Choroid plexus epithelial cell (primary cell): ENCODE measurements around the gene USH1G.

Source experiments
- DNase-seq: peaks from one replicate; pipeline ENCODE4 v3.0.0-alpha.2; 2010; ENCODE audit warnings: low read depth
- H3K4me3 ChIP-seq: 2 replicates; pipeline ENCODE4 v1.5.1; 2011; ENCODE audit warnings: low read depth, mild to moderate bottlenecking, control low read depth, low read length, moderate library complexity
- TF ChIP-seq, protein P1 (sequence below): conservative IDR thresholded peaks from 2 replicates; pipeline ENCODE4 v1.5.1; 2011; ENCODE audit warnings: low read depth, mild to moderate bottlenecking, control low read depth, inconsistent platforms, low read length, moderate library complexity

The USH1G gene

DNA sequence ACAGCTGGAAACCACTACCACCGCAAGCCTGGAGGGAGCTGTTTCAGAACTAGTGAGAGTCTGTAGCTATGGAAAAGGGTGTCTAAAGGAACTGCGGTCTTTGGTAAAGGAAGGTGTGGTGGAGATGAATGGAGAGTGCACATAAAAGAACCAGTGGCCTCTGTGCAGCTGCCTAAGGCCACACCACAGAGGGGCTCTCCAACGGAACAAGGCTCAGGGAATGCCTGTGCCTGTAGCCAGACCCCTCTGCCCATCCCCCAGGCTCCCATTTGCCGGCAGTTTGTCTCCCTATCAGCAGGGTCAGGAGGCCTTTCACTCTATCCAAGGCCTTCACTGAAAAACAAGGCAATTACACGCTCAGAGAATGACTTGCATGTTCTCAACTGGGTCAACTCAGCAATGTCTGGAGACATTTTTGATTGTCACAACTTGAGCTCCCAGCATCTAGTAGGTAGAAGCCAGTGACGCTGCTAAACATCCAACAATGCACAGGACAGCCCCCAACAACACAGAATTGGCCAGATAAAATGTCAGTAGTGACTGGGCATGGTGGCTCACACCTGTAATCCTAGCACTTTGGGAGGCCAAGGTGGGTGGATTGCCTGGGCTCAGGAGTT, 47.0 kb downstream of the USH1G start:
- no peak for DNase-seq
- no peak overlapping the region for H3K4me3 ChIP-seq
- TF ChIP-seq, protein P1, sequence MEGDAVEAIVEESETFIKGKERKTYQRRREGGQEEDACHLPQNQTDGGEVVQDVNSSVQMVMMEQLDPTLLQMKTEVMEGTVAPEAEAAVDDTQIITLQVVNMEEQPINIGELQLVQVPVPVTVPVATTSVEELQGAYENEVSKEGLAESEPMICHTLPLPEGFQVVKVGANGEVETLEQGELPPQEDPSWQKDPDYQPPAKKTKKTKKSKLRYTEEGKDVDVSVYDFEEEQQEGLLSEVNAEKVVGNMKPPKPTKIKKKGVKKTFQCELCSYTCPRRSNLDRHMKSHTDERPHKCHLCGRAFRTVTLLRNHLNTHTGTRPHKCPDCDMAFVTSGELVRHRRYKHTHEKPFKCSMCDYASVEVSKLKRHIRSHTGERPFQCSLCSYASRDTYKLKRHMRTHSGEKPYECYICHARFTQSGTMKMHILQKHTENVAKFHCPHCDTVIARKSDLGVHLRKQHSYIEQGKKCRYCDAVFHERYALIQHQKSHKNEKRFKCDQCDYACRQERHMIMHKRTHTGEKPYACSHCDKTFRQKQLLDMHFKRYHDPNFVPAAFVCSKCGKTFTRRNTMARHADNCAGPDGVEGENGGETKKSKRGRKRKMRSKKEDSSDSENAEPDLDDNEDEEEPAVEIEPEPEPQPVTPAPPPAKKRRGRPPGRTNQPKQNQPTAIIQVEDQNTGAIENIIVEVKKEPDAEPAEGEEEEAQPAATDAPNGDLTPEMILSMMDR = no peak

DNA sequence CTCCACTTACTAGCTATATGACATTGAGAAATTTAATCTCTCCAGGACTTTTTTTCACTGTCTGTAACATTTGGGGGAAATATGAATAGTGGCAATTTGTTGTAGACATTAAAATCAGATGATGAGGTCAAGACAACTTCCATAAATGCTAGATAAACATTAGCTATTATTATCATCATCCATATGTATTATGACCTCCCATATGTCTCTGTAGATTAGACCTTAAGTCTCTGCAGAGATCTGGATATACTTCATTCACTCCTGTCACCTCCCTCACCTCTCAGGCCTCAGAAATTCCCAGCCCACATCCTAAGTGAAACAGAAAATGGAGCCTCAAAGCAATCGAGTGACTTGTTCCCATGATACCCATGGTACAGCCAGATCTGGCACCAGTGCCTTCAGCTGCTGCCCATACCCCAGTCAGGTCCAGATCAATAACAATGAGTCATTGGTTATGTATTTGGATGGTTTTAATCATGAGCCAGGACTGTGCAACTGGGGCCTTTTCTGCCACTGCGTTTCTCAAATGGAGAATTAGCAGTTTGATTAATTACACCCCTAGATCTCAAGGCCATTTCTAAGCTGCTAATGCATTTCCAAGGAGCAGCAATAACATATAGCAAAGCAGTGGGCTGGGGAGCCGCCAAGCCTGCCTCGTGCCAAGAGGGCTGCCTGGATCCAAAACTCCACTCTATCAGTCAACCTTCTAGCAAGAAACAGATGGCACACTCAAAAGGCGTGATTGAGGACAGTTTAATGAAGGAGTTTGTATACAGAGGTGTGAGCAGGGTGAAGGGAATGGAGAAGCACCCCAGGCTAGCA, 47.7 kb downstream of the USH1G start:
- no peak for DNase-seq
- TF ChIP-seq, protein P1 = no peak
- no peak overlapping the region for H3K4me3 ChIP-seq

DNA sequence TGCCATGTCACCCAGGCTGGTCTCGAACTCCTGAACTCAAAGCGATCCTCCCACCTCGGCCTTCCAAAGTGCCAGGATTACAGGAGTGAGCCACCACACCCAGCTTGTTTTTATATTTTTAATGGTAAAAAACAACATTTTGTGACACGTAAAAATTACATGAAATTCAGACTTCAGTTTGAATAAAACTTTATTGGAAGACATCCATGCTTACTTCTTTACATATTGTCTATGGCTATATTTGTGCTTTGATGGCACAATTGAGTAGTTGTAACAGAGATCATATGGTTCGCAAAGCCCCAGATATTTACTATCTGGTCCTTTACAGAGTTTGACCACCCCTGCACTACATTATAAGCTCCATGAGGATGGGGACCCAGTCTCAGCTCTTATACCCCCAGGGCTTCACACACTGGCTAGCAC, 48.4 kb downstream of the USH1G start:
- DNase-seq = no peak
- TF ChIP-seq, protein P1 = no peak
- no peak overlapping the region for H3K4me3 ChIP-seq

DNA sequence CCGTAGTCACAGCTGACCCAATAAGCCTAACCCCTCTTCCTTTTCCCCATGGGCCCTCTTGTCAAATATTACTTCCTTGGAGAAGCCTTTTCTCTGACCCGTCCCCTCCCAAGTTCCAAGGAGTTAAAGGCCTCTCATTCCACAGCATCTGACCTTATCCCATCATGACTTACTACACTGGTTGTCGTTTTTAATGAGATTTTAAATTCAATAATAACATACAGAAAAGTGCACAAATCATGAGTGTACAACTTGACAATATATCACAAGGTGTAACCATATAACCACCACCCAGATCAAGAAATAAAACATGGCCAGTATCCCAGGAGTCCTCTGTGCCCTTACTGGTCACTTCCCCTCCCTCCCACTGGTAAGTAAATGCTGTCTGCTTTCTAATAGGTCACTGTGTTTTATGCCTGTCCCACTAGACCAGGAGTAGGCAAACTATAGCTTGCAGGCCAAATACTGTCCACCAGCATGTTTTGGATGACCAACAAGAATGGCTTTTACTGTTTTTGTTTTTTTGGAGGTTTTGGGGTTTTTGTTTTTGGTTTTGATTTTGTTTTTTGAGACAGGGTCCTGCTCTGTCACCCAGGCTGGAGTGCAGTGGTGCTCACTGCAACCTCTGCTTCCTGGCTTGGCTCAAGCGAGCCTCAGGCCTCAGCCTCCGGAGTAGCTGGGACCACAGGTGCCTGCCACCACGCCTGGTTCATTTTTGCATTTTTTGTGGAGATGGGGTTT, 49.0 kb downstream of the USH1G start:
- TF ChIP-seq, protein P1 = no peak
- peak overlapping the region; percentile 80 for H3K4me3 ChIP-seq
- DNase-seq = no peak

DNA sequence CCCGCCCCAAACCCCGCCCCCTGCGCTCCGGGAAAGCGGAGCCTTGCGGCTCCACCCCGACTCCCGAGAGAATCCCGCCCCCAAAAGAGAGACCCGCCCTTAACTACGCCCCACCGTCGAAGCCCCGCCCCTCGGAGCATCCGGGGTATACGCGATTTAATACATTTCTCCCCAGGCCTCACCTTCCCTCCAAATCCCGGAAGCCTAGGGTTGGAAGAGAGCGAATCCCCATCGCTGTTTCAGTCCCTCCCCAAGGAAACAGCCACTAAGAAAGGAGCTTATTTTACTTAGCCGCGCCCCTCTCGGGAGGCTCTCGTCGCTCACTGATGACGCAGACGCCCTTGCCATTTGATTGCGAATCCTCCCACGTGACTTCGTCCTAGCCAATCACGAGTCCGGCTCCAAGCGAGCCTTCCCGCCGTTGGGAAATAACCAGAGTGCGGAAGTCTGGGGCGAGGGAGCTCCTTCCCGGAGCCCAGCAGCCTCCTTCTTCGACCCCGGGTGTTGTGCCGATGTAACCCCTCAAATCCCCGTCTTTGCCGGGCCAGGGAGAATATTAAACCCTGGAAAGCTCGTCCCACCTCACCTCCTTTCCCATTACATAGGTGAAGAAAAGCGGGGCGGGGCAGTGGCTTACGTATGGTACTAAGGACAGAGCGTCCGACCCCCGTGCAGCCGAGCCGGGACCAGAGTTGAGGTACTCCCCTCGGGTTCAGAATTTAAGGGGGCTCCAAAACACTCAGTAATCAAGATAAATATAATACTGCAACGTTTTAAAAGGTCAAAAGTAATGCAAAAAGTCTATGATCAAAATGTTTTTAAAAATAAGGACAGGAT, 49.8 kb downstream of the USH1G start:
- peak; percentile 100 for DNase-seq
- H3K4me3 ChIP-seq = peak overlapping the region; percentile 83
- TF ChIP-seq, protein P1 = no peak

DNA sequence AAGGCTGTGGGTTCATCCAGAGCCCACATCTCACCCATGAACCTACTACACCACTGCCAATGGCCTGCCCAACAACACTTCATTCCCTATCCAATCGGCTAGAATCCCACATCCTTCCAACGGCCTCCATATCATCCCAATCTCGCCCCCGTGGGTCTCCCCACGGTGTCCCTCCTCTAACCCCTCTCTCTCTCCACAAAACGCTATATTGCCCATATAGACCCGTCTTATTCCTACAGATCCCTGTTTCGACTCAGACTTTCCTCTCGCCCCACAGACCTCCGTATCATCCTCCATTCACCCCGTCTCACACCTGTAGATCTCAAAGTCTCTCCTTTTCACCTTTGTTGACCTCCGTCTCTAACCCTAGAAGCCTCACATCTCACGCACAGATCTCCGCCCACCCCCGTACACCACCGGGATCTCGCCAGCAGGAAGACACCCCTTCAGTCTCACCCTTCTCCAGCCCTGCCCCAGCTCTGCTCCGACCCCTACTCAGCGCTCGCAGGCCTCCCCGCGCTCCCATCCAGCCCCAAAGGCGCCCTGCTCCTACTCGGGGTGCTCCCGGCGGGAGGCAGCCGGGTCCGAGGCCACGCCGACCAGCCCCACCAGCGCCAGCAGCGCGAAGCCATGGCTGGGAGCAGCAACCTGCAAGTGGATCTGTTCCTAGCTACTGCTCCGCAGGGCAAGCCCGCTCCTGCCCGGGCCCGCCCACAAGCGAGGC, 50.6 kb downstream of the USH1G start, which contains the start of gene FDXR:
TSS of gene FDXR (minus strand) at position 682 of the 724 bp plus-strand sequence. CDS start at position 632, 50 bp downstream.
- DNase-seq = no peak
- TF ChIP-seq, protein P1 = no peak
- peak within 1 kb of the TSS; percentile 83 for H3K4me3 ChIP-seq
